CD8-positive, alpha-beta memory T cell (primary cell): ENCODE data around the gene C1orf159. TPM values are rescaled to one million over a fixed set of nuclear protein-coding genes. Genes with fewer than 3 reads are reported as not detected.

ENCODE experiments used
- CTCF ChIA-PET: fragments of 350-600 bp; sonication (Branson Sonifier 250); formaldehyde crosslinking; loops from one replicate; lab custom pipeline; 2021; ENCODE audit warnings: antibody characterized with exemption; lab: Charles Lee
- POLR2A ChIA-PET: fragments of 350-600 bp; sonication (Branson Sonifier 250); formaldehyde crosslinking; loops from one replicate; lab custom pipeline; 2021; ENCODE audit warnings: antibody characterized with exemption; lab: Charles Lee
- DNase-seq, 5 donors: peaks; one replicate each; pipeline versions ENCODE4 v3.0.0 to v3.0.0-alpha.2; 2020 to 2022; ENCODE audit warnings: mixed read lengths in 1 of 5
- H3K27ac ChIP-seq: one replicate; pipeline ENCODE4 v1.7.0; 2013; ENCODE audit warnings: low read depth, mild to moderate bottlenecking, low read length, moderate library complexity
- H3K27me3 ChIP-seq: 2 replicates; pipeline ENCODE4 v1.7.0; 2013; ENCODE audit warnings: low read length, mild to moderate bottlenecking; ENCODE audit not compliant: insufficient read depth, poor library complexity, severe bottlenecking
- H3K36me3 ChIP-seq: 2 replicates; pipeline ENCODE4 v1.7.0; 2013; ENCODE audit warnings: mild to moderate bottlenecking, low read length, moderate library complexity; ENCODE audit not compliant: insufficient read depth
- H3K4me1 ChIP-seq: 2 replicates; pipeline ENCODE4 v1.7.0; 2013; ENCODE audit warnings: mild to moderate bottlenecking, low read length, moderate library complexity; ENCODE audit not compliant: insufficient read depth
- H3K4me3 ChIP-seq: 2 replicates; pipeline ENCODE4 v1.7.0; 2013; ENCODE audit warnings: mild to moderate bottlenecking, low read length
- H3K9me3 ChIP-seq: 2 replicates; pipeline ENCODE4 v1.7.0; 2013; ENCODE audit warnings: mild to moderate bottlenecking, low read length
- H3K27ac Mint-ChIP-seq, 8 donors: one replicate each; pipeline ENCODE4 v1.8.0; 2020 to 2021; ENCODE audit warnings: mixed read lengths in 8 of 8, mild to moderate bottlenecking in 6 of 8, inconsistent platforms in 3 of 8, moderate library complexity in 3 of 8
- H3K27me3 Mint-ChIP-seq, 2 donors: one replicate each; pipeline ENCODE4 v1.8.0; 2020 to 2021; ENCODE audit warnings: mixed read lengths in 2 of 2, mild to moderate bottlenecking in 1 of 2, moderate library complexity in 1 of 2
- H3K36me3 Mint-ChIP-seq, 3 donors: one replicate each; pipeline ENCODE4 v1.8.0; 2020 to 2021; ENCODE audit warnings: mixed read lengths in 3 of 3, inconsistent platforms in 1 of 3, mild to moderate bottlenecking in 1 of 3
- H3K4me1 Mint-ChIP-seq, 3 donors: one replicate each; pipeline ENCODE4 v1.8.0; 2020 to 2021; ENCODE audit warnings: mixed read lengths in 3 of 3, inconsistent platforms in 1 of 3, mild to moderate bottlenecking in 1 of 3
- H3K4me3 Mint-ChIP-seq, 7 donors: one replicate each; pipeline ENCODE4 v1.8.0; 2020 to 2021; ENCODE audit warnings: mixed read lengths in 7 of 7, mild to moderate bottlenecking in 6 of 7, moderate library complexity in 4 of 7, inconsistent platforms in 2 of 7
- H3K9me3 Mint-ChIP-seq, 5 donors: one replicate each; pipeline ENCODE4 v1.8.0; 2020 to 2022; ENCODE audit warnings: mixed read lengths in 5 of 5, mild to moderate bottlenecking in 3 of 5, moderate library complexity in 2 of 5, inconsistent platforms in 1 of 5
- polyA plus RNA-seq: library from polyadenylated mRNA; unstranded; fragments of 300-500 nt; fragmentation: Illumina TruSeq; gene quantifications from one replicate; pipeline ENCODE4 v1.2.3, GENCODE V29; 2021
- total RNA-seq, 2 experiments: library from RNA; stranded (reverse); gene quantifications; one replicate each; pipeline ENCODE4 v1.2.3, GENCODE V29; 2021

Gene C1orf159
- total and polyA plus RNA-seq, 3 experiments from 2014 or later: 7.9 to 20.8 (median 18.7) TPM

- no peak overlapping the region for H3K27ac ChIP-seq
- no peak overlapping the region for H3K4me3 ChIP-seq
- CTCF ChIA-PET: no interaction called here
- no peak overlapping the region for H3K4me3 Mint-ChIP-seq
- POLR2A ChIA-PET: no interaction called here
- peaks cover 0 to 5% (median 0%) of the 10 kb centered on the region in 5 donors for H3K9me3 Mint-ChIP-seq
- H3K27ac Mint-ChIP-seq: no peak overlapping the region
- H3K4me1 Mint-ChIP-seq: peaks cover 14 to 15% (median 14%) of the 10 kb centered on the region in 3 donors
- H3K36me3 Mint-ChIP-seq: peaks cover 0 to 3% (median 0%) of the 10 kb centered on the region in 3 donors
- H3K27me3 ChIP-seq: no peaks in the 10 kb centered on the region
- DNase-seq: peak in 1 of 5 donors; percentile 3
- no peaks in the 10 kb centered on the region for H3K9me3 ChIP-seq
- no peaks in the 10 kb centered on the region for H3K36me3 ChIP-seq
- H3K27me3 Mint-ChIP-seq: peaks cover 0 to 4% of the 10 kb centered on the region in 2 donors
- H3K4me1 ChIP-seq: peaks cover 14% of the 10 kb centered on the region
Observed at GRCh38 chr1:1094981-1095380, 20.9 kb downstream of the C1orf159 start.

GRCh38 chr1:1093610-1093943 lies 22.3 kb downstream of the C1orf159 start:
- peak overlapping the region in 1 of 8 donors; percentile 47 for H3K27ac Mint-ChIP-seq
- H3K36me3 Mint-ChIP-seq: peaks cover 0 to 3% (median 0%) of the 10 kb centered on the region in 3 donors
- Histone ChIP-seq H3K27ac (no peak overlapping the region), H3K36me3 (no peaks in the 10 kb centered on the region), H3K4me1 (peaks cover 4% of the 10 kb centered on the region), H3K9me3 (no peaks in the 10 kb centered on the region), H3K27me3 (no peaks in the 10 kb centered on the region), H3K4me3 (no peak overlapping the region)
- POLR2A ChIA-PET: no interaction called here
- DNase-seq: no peak
- no peaks in the 10 kb centered on the region for H3K9me3 Mint-ChIP-seq
- H3K4me1 Mint-ChIP-seq: peaks cover under 1% of the 10 kb centered on the region in 3 donors
- no peak overlapping the region for H3K4me3 Mint-ChIP-seq
- CTCF ChIA-PET: no interaction called here
- H3K27me3 Mint-ChIP-seq: peaks cover 0 to 3% of the 10 kb centered on the region in 2 donors

- ChIA-PET POLR2A (no interaction called here), CTCF (no interaction called here)
- Histone ChIP-seq H3K36me3 (no peaks in the 10 kb centered on the region), H3K27ac (no peak overlapping the region), H3K9me3 (no peaks in the 10 kb centered on the region), H3K4me1 (no peaks in the 10 kb centered on the region), H3K4me3 (no peak overlapping the region), H3K27me3 (no peaks in the 10 kb centered on the region)
- H3K4me3 Mint-ChIP-seq: no peak overlapping the region
- H3K27me3 Mint-ChIP-seq: peaks cover 0 to 2% of the 10 kb centered on the region in 2 donors
- H3K36me3 Mint-ChIP-seq: peaks cover 0 to 3% (median 0%) of the 10 kb centered on the region in 3 donors
- DNase-seq: peak in 1 of 5 donors; percentile 4
- no peak overlapping the region for H3K27ac Mint-ChIP-seq
- H3K9me3 Mint-ChIP-seq: no peaks in the 10 kb centered on the region
- H3K4me1 Mint-ChIP-seq: no peaks in the 10 kb centered on the region
Observed at GRCh38 chr1:1092894-1093609, 22.8 kb downstream of the C1orf159 start.

- DNase-seq: peak in 1 of 5 donors; percentile 44
- Histone ChIP-seq H3K4me1 (no peaks in the 10 kb centered on the region), H3K4me3 (no peak overlapping the region), H3K36me3 (no peaks in the 10 kb centered on the region), H3K27ac (no peak overlapping the region), H3K9me3 (no peaks in the 10 kb centered on the region), H3K27me3 (no peaks in the 10 kb centered on the region)
- Mint-ChIP-seq H3K9me3 (no peaks in the 10 kb centered on the region), H3K4me3 (no peak overlapping the region), H3K27ac (no peak overlapping the region), H3K36me3 (peaks cover 0 to 3% (median 0%) of the 10 kb centered on the region in 3 donors), H3K4me1 (no peaks in the 10 kb centered on the region), H3K27me3 (no peaks in the 10 kb centered on the region)
- CTCF ChIA-PET: no interaction called here
- POLR2A ChIA-PET: no interaction called here
Observed at GRCh38 chr1:1092149-1092855, 23.6 kb downstream of the C1orf159 start.

- Histone ChIP-seq H3K27ac (no peak overlapping the region), H3K27me3 (no peaks in the 10 kb centered on the region), H3K4me3 (no peak overlapping the region), H3K9me3 (no peaks in the 10 kb centered on the region), H3K36me3 (no peaks in the 10 kb centered on the region), H3K4me1 (no peaks in the 10 kb centered on the region)
- peaks cover 0 to 3% (median 2%) of the 10 kb centered on the region in 3 donors for H3K36me3 Mint-ChIP-seq
- no peak overlapping the region for H3K4me3 Mint-ChIP-seq
- H3K27ac Mint-ChIP-seq: no peak overlapping the region
- POLR2A ChIA-PET: no interaction called here
- no peaks in the 10 kb centered on the region for H3K4me1 Mint-ChIP-seq
- CTCF ChIA-PET: no interaction called here
- DNase-seq: peak in 1 of 5 donors; percentile 46
- H3K9me3 Mint-ChIP-seq: no peaks in the 10 kb centered on the region
- H3K27me3 Mint-ChIP-seq: no peaks in the 10 kb centered on the region
Observed at GRCh38 chr1:1091344-1092148, 24.3 kb downstream of the C1orf159 start.

GRCh38 chr1:1090424-1091343 lies 25.2 kb downstream of the C1orf159 start:
- no peak for DNase-seq
- Histone ChIP-seq H3K36me3 (no peaks in the 10 kb centered on the region), H3K27ac (no peak overlapping the region), H3K27me3 (no peaks in the 10 kb centered on the region), H3K9me3 (no peaks in the 10 kb centered on the region), H3K4me3 (no peak overlapping the region), H3K4me1 (no peaks in the 10 kb centered on the region)
- Mint-ChIP-seq H3K9me3 (no peaks in the 10 kb centered on the region), H3K36me3 (peaks cover 0 to 3% (median 2%) of the 10 kb centered on the region in 3 donors), H3K27ac (no peak overlapping the region), H3K27me3 (no peaks in the 10 kb centered on the region), H3K4me1 (no peaks in the 10 kb centered on the region), H3K4me3 (no peak overlapping the region)
- ChIA-PET POLR2A (no interaction called here), CTCF (interaction anchor here (1.3 kb wide), 1 partner anchor 89 kb away, joined by 4 read pairs; no protein-coding TSS in a partner anchor)

GRCh38 chr1:1089731-1090423 lies 26.0 kb downstream of the C1orf159 start:
- Histone ChIP-seq H3K4me3 (no peak overlapping the region), H3K36me3 (no peaks in the 10 kb centered on the region), H3K9me3 (no peaks in the 10 kb centered on the region), H3K27me3 (no peaks in the 10 kb centered on the region), H3K4me1 (no peaks in the 10 kb centered on the region), H3K27ac (no peak overlapping the region)
- Mint-ChIP-seq H3K9me3 (no peaks in the 10 kb centered on the region), H3K36me3 (peaks cover 0 to 3% (median 2%) of the 10 kb centered on the region in 3 donors), H3K27ac (no peak overlapping the region), H3K4me3 (no peak overlapping the region), H3K27me3 (no peaks in the 10 kb centered on the region), H3K4me1 (no peaks in the 10 kb centered on the region)
- POLR2A ChIA-PET: interaction anchor here (0.6 kb wide), 1 partner anchor 55 kb away, joined by 3 read pairs; no protein-coding TSS in a partner anchor
- CTCF ChIA-PET: interaction anchor here (1.3 kb wide), 1 partner anchor 89 kb away, joined by 4 read pairs; no protein-coding TSS in a partner anchor
- peak in 1 of 5 donors; percentile 47 for DNase-seq
